ENCODE results near the gene CAMK1D.
"Not testable (repeated sequence)": the region's sequence is repeated elsewhere in the genome, so short reads cannot be mapped to it uniquely, and the experiment has no call there.

The CAMK1D gene

GRCh38 chr10:12340937-12341336 is 8.4 kb upstream of the CAMK1D start:
- no peak for DNase-seq

- no peak for DNase-seq
Measured at GRCh38 chr10:12341526-12341925, 7.8 kb upstream of the CAMK1D start.

GRCh38 chr10:12344375-12345110 is 4.8 kb upstream of the CAMK1D start:
- no peak for DNase-seq

- no peak for DNase-seq
Measured at GRCh38 chr10:12346707-12347106, 2.6 kb upstream of the CAMK1D start.

- peak; percentile 74 for DNase-seq
Measured at GRCh38 chr10:12348294-12348869, 965 bp upstream of the CAMK1D start.

GRCh38 chr10:12349629-12350166 is 351 bp downstream of the CAMK1D start:
- peak; percentile 70 for DNase-seq

- peak; percentile 77 for DNase-seq
Measured at GRCh38 chr10:12350167-12350872, 973 bp downstream of the CAMK1D start.

- no peak for DNase-seq
Measured at GRCh38 chr10:12350925-12351324, 1.6 kb downstream of the CAMK1D start.

GRCh38 chr10:12351447-12351846 is 2.1 kb downstream of the CAMK1D start:
- no peak for DNase-seq

GRCh38 chr10:12351889-12352288 is 2.5 kb downstream of the CAMK1D start:
- no peak for DNase-seq

- no peak for DNase-seq
Measured at GRCh38 chr10:12353399-12354242, 4.3 kb downstream of the CAMK1D start.

- DNase-seq: not testable (repeated sequence)
Measured at GRCh38 chr10:12354696-12355095, 5.3 kb downstream of the CAMK1D start.

GRCh38 chr10:12355384-12355783 is 6.0 kb downstream of the CAMK1D start:
- no peak for DNase-seq

GRCh38 chr10:12357525-12358151 is 8.3 kb downstream of the CAMK1D start:
- DNase-seq: no peak

- no peak for DNase-seq
Measured at GRCh38 chr10:12358863-12359564, 9.7 kb downstream of the CAMK1D start.

- no peak for DNase-seq
Measured at GRCh38 chr10:12360461-12360860, 11.1 kb downstream of the CAMK1D start.

GRCh38 chr10:12361115-12361514 is 11.8 kb downstream of the CAMK1D start:
- not testable (repeated sequence) for DNase-seq

GRCh38 chr10:12364559-12364958 is 15.2 kb downstream of the CAMK1D start:
- DNase-seq: no peak

GRCh38 chr10:12367272-12367671 is 17.9 kb downstream of the CAMK1D start:
- no peak for DNase-seq

GRCh38 chr10:12369982-12370381 is 20.6 kb downstream of the CAMK1D start:
- DNase-seq: no peak

- DNase-seq: no peak
Measured at GRCh38 chr10:12372846-12373245, 23.5 kb downstream of the CAMK1D start.

GRCh38 chr10:12375076-12375504 is 25.7 kb downstream of the CAMK1D start:
- DNase-seq: no peak
